HepG2 (cell line): ENCODE data around the gene OR13J1. TPM values are rescaled to one million over a fixed set of nuclear protein-coding genes. Genes with fewer than 3 reads are reported as not detected.

ENCODE experiments used
- HOXD1 ChIP-seq: sonication (generic); formaldehyde crosslinking; IDR thresholded peaks from 2 replicates; pipeline ENCODE4 v1.5.0; 2020; ENCODE audit warnings: missing genetic modification reagents
- KAT7 ChIP-seq: IDR thresholded peaks from 2 replicates; pipeline ENCODE4 v1.6.1; 2018; ENCODE audit warnings: borderline replicate concordance, missing compliant biosample characterization
- KMT2A ChIP-seq: sonication (generic); formaldehyde crosslinking; IDR thresholded peaks from 2 replicates; pipeline ENCODE4 v1.4.0; 2020; ENCODE audit warnings: missing genetic modification reagents
- RBAK ChIP-seq: sonication (generic); formaldehyde crosslinking; IDR thresholded peaks from 2 replicates; pipeline ENCODE4 v1.5.1; 2020; ENCODE audit warnings: mild to moderate bottlenecking, missing genetic modification reagents
- RFXANK ChIP-seq: IDR thresholded peaks from 2 replicates; pipeline ENCODE4 v1.6.1; 2016
- SALL1 ChIP-seq: sonication (generic); formaldehyde crosslinking; IDR thresholded peaks from 2 replicates; pipeline ENCODE4 v1.8.0; 2022; ENCODE audit warnings: mild to moderate bottlenecking, missing genetic modification reagents
- SALL2 ChIP-seq: sonication (generic); formaldehyde crosslinking; IDR thresholded peaks from 2 replicates; pipeline ENCODE4 v1.8.1; 2023; ENCODE audit warnings: mild to moderate bottlenecking, missing genetic modification reagents, inconsistent platforms
- SOX5 ChIP-seq: IDR thresholded peaks from 2 replicates; pipeline ENCODE4 v1.6.1; 2016; ENCODE audit warnings: borderline replicate concordance
- TEF ChIP-seq: sonication (generic); formaldehyde crosslinking; IDR thresholded peaks from 2 replicates; pipeline ENCODE4 v1.5.0; 2020; ENCODE audit warnings: missing genetic modification reagents
- ZBED4 ChIP-seq: sonication (generic); formaldehyde crosslinking; IDR thresholded peaks from 2 replicates; pipeline ENCODE4 v1.4.0; 2020; ENCODE audit warnings: missing genetic modification reagents, borderline replicate concordance
- ZFP82 ChIP-seq: sonication (generic); formaldehyde crosslinking; IDR thresholded peaks from 2 replicates; pipeline ENCODE4 v1.5.1; 2020; ENCODE audit warnings: mild to moderate bottlenecking, missing genetic modification reagents, borderline replicate concordance
- ZFX ChIP-seq: sonication (generic); formaldehyde crosslinking; IDR thresholded peaks from 2 replicates; pipeline ENCODE4 v1.4.0; 2020; ENCODE audit warnings: mild to moderate bottlenecking, low read depth, missing genetic modification reagents, moderate library complexity
- ZNF17 ChIP-seq: sonication (generic); formaldehyde crosslinking; IDR thresholded peaks from 2 replicates; pipeline ENCODE4 v1.5.0; 2020; ENCODE audit warnings: mild to moderate bottlenecking, missing genetic modification reagents
- ZNF260 ChIP-seq: sonication (generic); formaldehyde crosslinking; IDR thresholded peaks from 2 replicates; pipeline ENCODE4 v1.4.0; 2020; ENCODE audit warnings: missing genetic modification reagents, low read depth, mild to moderate bottlenecking, borderline replicate concordance
- ZNF704 ChIP-seq: sonication (generic); formaldehyde crosslinking; IDR thresholded peaks from 2 replicates; pipeline ENCODE4 v1.8.1; 2023; ENCODE audit warnings: mild to moderate bottlenecking, inconsistent platforms, moderate library complexity, missing genetic modification reagents, borderline replicate concordance
- ZNF724P ChIP-seq: sonication (generic); formaldehyde crosslinking; IDR thresholded peaks from 2 replicates; pipeline ENCODE4 v1.8.0; 2022; ENCODE audit warnings: missing genetic modification reagents, borderline replicate concordance
- polyA plus RNA-seq, 8 experiments: library from polyadenylated mRNA; depleted of rRNA in 3 of 8; stranded (reverse) in 7 of 8; unstranded in 1 of 8; fragments of >200 nt; fragmentation: Illumina TruSeq in 4 of 8; extraction: Trizol in 4 of 8; gene quantifications; 2 replicates each; pipeline versions ENCODE4 v1.2.1 to v1.2.3, GENCODE V29; 2011 to 2016; ENCODE audit warnings: low read depth in 4 of 8, missing spikeins in 1 of 8, mixed read lengths in 1 of 8; ENCODE audit not compliant: insufficient read depth in 1 of 8
- total RNA-seq, 5 experiments: library from RNA; depleted of rRNA; stranded (reverse); fragments of >200 nt; fragmentation: Illumina TruSeq; extraction: Trizol; gene quantifications; 2 replicates each; pipeline ENCODE4 v1.2.3, GENCODE V29; 2016; ENCODE audit warnings: low read depth in 1 of 5
- TF ChIP-seq, protein P1 (sequence below): sonication (generic); formaldehyde crosslinking; conservative IDR thresholded peaks from 2 replicates; pipeline ENCODE4 v1.4.0; 2020; ENCODE audit warnings: missing genetic modification reagents
- TF ChIP-seq, protein P2 (sequence below): sonication (generic); formaldehyde crosslinking; IDR thresholded peaks from 2 replicates; pipeline ENCODE4 v1.5.0; 2020; ENCODE audit warnings: missing genetic modification reagents
- TF ChIP-seq, protein P3 (sequence below): sonication (generic); formaldehyde crosslinking; IDR thresholded peaks from 2 replicates; pipeline ENCODE4 v1.4.0; 2020; ENCODE audit warnings: mild to moderate bottlenecking, missing genetic modification reagents

OR13J1 gene
- total and polyA plus RNA-seq, 2 of the 13 experiments (the other 11 are each of a cell fraction or from before 2014, with no cell fraction given) = not detected

GRCh38 chr9:35914301-35914807 lies 44.2 kb upstream of the OR13J1 start (continued):
- TF ChIP-seq, protein P1, sequence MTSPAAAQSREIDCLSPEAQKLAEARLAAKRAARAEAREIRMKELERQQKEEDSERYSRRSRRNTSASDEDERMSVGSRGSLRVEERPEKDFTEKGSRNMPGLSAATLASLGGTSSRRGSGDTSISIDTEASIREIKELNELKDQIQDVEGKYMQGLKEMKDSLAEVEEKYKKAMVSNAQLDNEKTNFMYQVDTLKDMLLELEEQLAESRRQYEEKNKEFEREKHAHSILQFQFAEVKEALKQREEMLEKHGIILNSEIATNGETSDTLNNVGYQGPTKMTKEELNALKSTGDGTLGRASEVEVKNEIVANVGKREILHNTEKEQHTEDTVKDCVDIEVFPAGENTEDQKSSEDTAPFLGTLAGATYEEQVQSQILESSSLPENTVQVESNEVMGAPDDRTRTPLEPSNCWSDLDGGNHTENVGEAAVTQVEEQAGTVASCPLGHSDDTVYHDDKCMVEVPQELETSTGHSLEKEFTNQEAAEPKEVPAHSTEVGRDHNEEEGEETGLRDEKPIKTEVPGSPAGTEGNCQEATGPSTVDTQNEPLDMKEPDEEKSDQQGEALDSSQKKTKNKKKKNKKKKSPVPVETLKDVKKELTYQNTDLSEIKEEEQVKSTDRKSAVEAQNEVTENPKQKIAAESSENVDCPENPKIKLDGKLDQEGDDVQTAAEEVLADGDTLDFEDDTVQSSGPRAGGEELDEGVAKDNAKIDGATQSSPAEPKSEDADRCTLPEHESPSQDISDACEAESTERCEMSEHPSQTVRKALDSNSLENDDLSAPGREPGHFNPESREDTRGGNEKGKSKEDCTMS (CRISPR knock-in tag) = no peak
- TF ChIP-seq, protein P2, sequence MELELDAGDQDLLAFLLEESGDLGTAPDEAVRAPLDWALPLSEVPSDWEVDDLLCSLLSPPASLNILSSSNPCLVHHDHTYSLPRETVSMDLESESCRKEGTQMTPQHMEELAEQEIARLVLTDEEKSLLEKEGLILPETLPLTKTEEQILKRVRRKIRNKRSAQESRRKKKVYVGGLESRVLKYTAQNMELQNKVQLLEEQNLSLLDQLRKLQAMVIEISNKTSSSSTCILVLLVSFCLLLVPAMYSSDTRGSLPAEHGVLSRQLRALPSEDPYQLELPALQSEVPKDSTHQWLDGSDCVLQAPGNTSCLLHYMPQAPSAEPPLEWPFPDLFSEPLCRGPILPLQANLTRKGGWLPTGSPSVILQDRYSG (CRISPR knock-in tag) = no peak
- TF ChIP-seq RFXANK (CRISPR knock-in tag) (no peak), ZNF17 (CRISPR knock-in tag) (no peak), ZNF724P (CRISPR knock-in tag) (0 out of 2 replicates have a peak, but pooled peaks have one; percentile 46), HOXD1 (no peak), KMT2A (CRISPR knock-in tag) (no peak), KAT7 (no peak), SALL2 (CRISPR knock-in tag) (peak; percentile 48; the same call in 1 of the 2 replicates), ZBED4 (no peak), SALL1 (CRISPR knock-in tag) (peak; percentile 67), SOX5 (CRISPR knock-in tag) (peak; percentile 74), ZNF260 (CRISPR knock-in tag) (no peak), RBAK (CRISPR knock-in tag) (no peak), ZFP82 (no peak), TEF (no peak), ZFX (CRISPR knock-in tag) (peak; percentile 50; the same call in 1 of the 2 replicates), ZNF704 (CRISPR knock-in tag) (no peak)
- TF ChIP-seq, protein P3, sequence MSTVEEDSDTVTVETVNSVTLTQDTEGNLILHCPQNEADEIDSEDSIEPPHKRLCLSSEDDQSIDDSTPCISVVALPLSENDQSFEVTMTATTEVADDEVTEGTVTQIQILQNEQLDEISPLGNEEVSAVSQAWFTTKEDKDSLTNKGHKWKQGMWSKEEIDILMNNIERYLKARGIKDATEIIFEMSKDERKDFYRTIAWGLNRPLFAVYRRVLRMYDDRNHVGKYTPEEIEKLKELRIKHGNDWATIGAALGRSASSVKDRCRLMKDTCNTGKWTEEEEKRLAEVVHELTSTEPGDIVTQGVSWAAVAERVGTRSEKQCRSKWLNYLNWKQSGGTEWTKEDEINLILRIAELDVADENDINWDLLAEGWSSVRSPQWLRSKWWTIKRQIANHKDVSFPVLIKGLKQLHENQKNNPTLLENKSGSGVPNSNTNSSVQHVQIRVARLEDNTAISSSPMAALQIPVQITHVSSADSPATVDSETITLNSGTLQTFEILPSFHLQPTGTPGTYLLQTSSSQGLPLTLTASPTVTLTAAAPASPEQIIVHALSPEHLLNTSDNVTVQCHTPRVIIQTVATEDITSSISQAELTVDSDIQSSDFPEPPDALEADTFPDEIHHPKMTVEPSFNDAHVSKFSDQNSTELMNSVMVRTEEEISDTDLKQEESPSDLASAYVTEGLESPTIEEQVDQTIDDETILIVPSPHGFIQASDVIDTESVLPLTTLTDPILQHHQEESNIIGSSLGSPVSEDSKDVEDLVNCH (CRISPR knock-in tag) = no peak
